HG03139 (cell line): ENCODE results near the gene B9D2.
"Not testable (repeated sequence)": the region's sequence is repeated elsewhere in the genome, so short reads cannot be mapped to it uniquely, and the experiment has no call there.

ENCODE experiments used
- ATAC-seq: cut with Tn5 transposase; IDR thresholded peaks from one replicate; pipeline ENCODE4 v1.9.1; 2021; ENCODE audit not compliant: unreplicated experiment

The B9D2 gene

GRCh38 chr19:41391618-41392017 lies 27.7 kb upstream of the B9D2 start:
- no peak for ATAC-seq

GRCh38 chr19:41386442-41386841 lies 22.5 kb upstream of the B9D2 start:
- no peak for ATAC-seq

- ATAC-seq, result no peak
Measured at GRCh38 chr19:41384351-41384750, 20.4 kb upstream of the B9D2 start.

- ATAC-seq, result not testable (repeated sequence)
Measured at GRCh38 chr19:41381536-41381935, 17.6 kb upstream of the B9D2 start.

GRCh38 chr19:41377977-41378709 lies 14.2 kb upstream of the B9D2 start:
- no peak for ATAC-seq

- ATAC-seq, result no peak
Measured at GRCh38 chr19:41376998-41377365, 13.0 kb upstream of the B9D2 start.

GRCh38 chr19:41376241-41376997 lies 12.5 kb upstream of the B9D2 start, which contains the start of gene TMEM91:
TSS of gene TMEM91 (plus strand) at chr19:41376533. CDS start at chr19:41378310, 1,777 bp downstream.
- no peak for ATAC-seq

- ATAC-seq, result no peak
Measured at GRCh38 chr19:41373993-41374392, 10.0 kb upstream of the B9D2 start.

GRCh38 chr19:41372501-41372900 lies 8.6 kb upstream of the B9D2 start:
- no peak for ATAC-seq

GRCh38 chr19:41371541-41371940 lies 7.6 kb upstream of the B9D2 start:
- no peak for ATAC-seq

- not testable (repeated sequence) for ATAC-seq
Measured at GRCh38 chr19:41371119-41371518, 7.2 kb upstream of the B9D2 start.

GRCh38 chr19:41369769-41370168 lies 5.8 kb upstream of the B9D2 start:
- ATAC-seq, result no peak

- ATAC-seq, result no peak
Measured at GRCh38 chr19:41367848-41368301, 3.9 kb upstream of the B9D2 start.

GRCh38 chr19:41366089-41366488 lies 2.1 kb upstream of the B9D2 start:
- ATAC-seq, result no peak

GRCh38 chr19:41364524-41365391 lies 809 bp upstream of the B9D2 start:
- no peak for ATAC-seq

- ATAC-seq, result no peak
Measured at GRCh38 chr19:41363371-41363752, 587 bp downstream of the B9D2 start.

GRCh38 chr19:41362143-41362847 lies 1.7 kb downstream of the B9D2 start:
- ATAC-seq, result no peak

GRCh38 chr19:41359741-41360140 lies 4.2 kb downstream of the B9D2 start:
- no peak for ATAC-seq

GRCh38 chr19:41357746-41358145 lies 6.2 kb downstream of the B9D2 start:
- ATAC-seq, result no peak

GRCh38 chr19:41356984-41357739 lies 6.8 kb downstream of the B9D2 start:
- no peak for ATAC-seq
